SK-N-SH (cell line): ENCODE results near the gene UPF2. TPM values are rescaled to one million over a fixed set of nuclear protein-coding genes. Genes with fewer than 3 reads are reported as not detected.

ENCODE experiments used
- CTCF ChIA-PET: fragments of 300-600, 350-600 bp; formaldehyde crosslinking; extraction: SDS; loops from one replicate; lab custom pipeline; 2021; lab: Yijun Ruan, JAX
- POLR2A ChIA-PET: fragments of 350-600 bp; sonication (Branson Sonifier 250); formaldehyde crosslinking; extraction: SDS; loops from one replicate; lab custom pipeline; 2020; ENCODE audit warnings: antibody characterized with exemption, inconsistent platforms; lab: Yijun Ruan, JAX
- DNase-seq: peaks from one replicate; pipeline ENCODE4 v3.0.0; 2012
- H2AFZ ChIP-seq: fragments of 200-600 bp; sonication (generic); 2 replicates; pipeline ENCODE4 v1.8.1; 2016; ENCODE audit warnings: antibody characterized with exemption, mild to moderate bottlenecking, low read depth
- H3F3A ChIP-seq: fragments of 200-600 bp; sonication (generic); replicated peaks from 2 replicates; pipeline ENCODE3; 2016; ENCODE audit warnings: antibody characterized with exemption, mild to moderate bottlenecking; ENCODE audit not compliant: insufficient read depth
- H3K27ac ChIP-seq, 2 experiments: fragments of 200-500 bp in 1 of 2; fragments of 200-600 bp in 1 of 2; sonication (Bioruptor generic) in 1 of 2; sonication (generic), shearing (Covaris generic) in 1 of 2; 2 replicates each; pipeline versions ENCODE4 v1.5.1 to v1.6.1; 2014 to 2016; ENCODE audit warnings: low read depth in 2 of 2, inconsistent platforms in 1 of 2, low read length in 1 of 2, mild to moderate bottlenecking in 1 of 2, mixed read lengths in 1 of 2
- H3K27me3 ChIP-seq: fragments of 200-600 bp; sonication (generic), shearing (Covaris generic); 2 replicates; pipeline ENCODE4 v1.6.1; 2016; ENCODE audit warnings: mixed run types; ENCODE audit not compliant: insufficient read depth
- H3K36me3 ChIP-seq, 2 experiments: fragments of 200-500 bp in 1 of 2; fragments of 200-600 bp in 1 of 2; sonication (Bioruptor generic) in 1 of 2; sonication (generic) in 1 of 2; replicated peaks in 1 of 2; 2 replicates each; pipeline versions ENCODE3 to v1.5.1; 2014 to 2016; ENCODE audit warnings: low read length in 1 of 2, mild to moderate bottlenecking in 1 of 2; ENCODE audit not compliant: insufficient read depth in 2 of 2, control insufficient read depth in 1 of 2
- H3K4me1 ChIP-seq, 2 experiments: fragments of 200-500 bp in 1 of 2; fragments of 200-600 bp in 1 of 2; sonication (Bioruptor generic) in 1 of 2; sonication (generic), shearing (Covaris generic) in 1 of 2; 2 replicates each; pipeline versions ENCODE4 v1.5.1 to v1.6.1; 2014 to 2016; ENCODE audit warnings: low read depth in 1 of 2, low read length in 1 of 2, mixed run types in 1 of 2; ENCODE audit not compliant: insufficient read depth in 2 of 2, control insufficient read depth in 1 of 2
- H3K4me2 ChIP-seq: fragments of 200-600 bp; sonication (generic), shearing (Covaris generic); 2 replicates; pipeline ENCODE4 v1.6.1; 2017; ENCODE audit warnings: mixed run types
- H3K4me3 ChIP-seq, 2 experiments: fragments of 200-500 bp in 1 of 2; fragments of 200-600 bp in 1 of 2; sonication (Bioruptor generic) in 1 of 2; sonication (generic), shearing (Covaris generic) in 1 of 2; 2 replicates each; pipeline versions ENCODE4 v1.5.1 to v1.8.1; 2014 to 2016; ENCODE audit warnings: low read depth in 2 of 2, inconsistent platforms in 1 of 2, low read length in 1 of 2, mild to moderate bottlenecking in 1 of 2, mixed read lengths in 1 of 2, moderate library complexity in 1 of 2
- H3K79me2 ChIP-seq: fragments of 200-600 bp; sonication (generic); 2 replicates; pipeline ENCODE4 v1.8.1; 2017; ENCODE audit warnings: mild to moderate bottlenecking; ENCODE audit not compliant: insufficient read depth
- H3K9ac ChIP-seq: fragments of 200-600 bp; sonication (generic); 2 replicates; pipeline ENCODE4 v1.6.1; 2017; ENCODE audit warnings: mixed run types
- H3K9me2 ChIP-seq: fragments of 200-600 bp; sonication (generic); 2 replicates; pipeline ENCODE4 v1.6.1; 2017; ENCODE audit warnings: mixed run types
- H3K9me3 ChIP-seq: fragments of 200-600 bp; sonication (generic); 2 replicates; pipeline ENCODE4 v1.6.1; 2017; ENCODE audit warnings: mixed run types, mild to moderate bottlenecking, moderate library complexity
- H4K20me1 ChIP-seq: fragments of 200-600 bp; sonication (generic); 2 replicates; pipeline ENCODE4 v1.6.1; 2017; ENCODE audit warnings: mild to moderate bottlenecking, mixed run types; ENCODE audit not compliant: insufficient read depth
- EP300 ChIP-seq, 2 experiments: IDR thresholded peaks; 2 replicates each; pipeline versions ENCODE4 v1.4.0 to v1.6.1; 2012; ENCODE audit warnings: borderline replicate concordance in 1 of 2, low read depth in 1 of 2, low read length in 1 of 2
- EZH2phosphoT487 ChIP-seq: fragments of 200-600 bp; sonication (generic); IDR thresholded peaks from 2 replicates; pipeline ENCODE4 v1.6.1; 2017; ENCODE audit warnings: low read depth, mixed run types, mild to moderate bottlenecking, antibody characterized with exemption, moderate library complexity, borderline replicate concordance
- FOSL2 ChIP-seq: IDR thresholded peaks from 2 replicates; pipeline ENCODE4 v1.4.0; 2012; ENCODE audit warnings: low read depth, mild to moderate bottlenecking, moderate library complexity, borderline replicate concordance
- FOXJ3 ChIP-seq: sonication (generic); formaldehyde crosslinking; IDR thresholded peaks from 2 replicates; pipeline ENCODE4 v1.5.1; 2020; ENCODE audit warnings: mild to moderate bottlenecking, missing genetic modification reagents
- FOXM1 ChIP-seq: IDR thresholded peaks from 2 replicates; pipeline ENCODE4 v1.4.0; 2012; ENCODE audit warnings: low read depth, mild to moderate bottlenecking
- GATA2 ChIP-seq: sonication (generic); formaldehyde crosslinking; IDR thresholded peaks from 2 replicates; pipeline ENCODE4 v1.5.0; 2020; ENCODE audit warnings: mild to moderate bottlenecking, missing genetic modification reagents
- JUND ChIP-seq: IDR thresholded peaks from 2 replicates; pipeline ENCODE4 v1.4.0; 2012
- MXI1 ChIP-seq: IDR thresholded peaks from 2 replicates; pipeline ENCODE4 v1.6.1; 2012; ENCODE audit warnings: mild to moderate bottlenecking, low read depth, low read length, improper control_type of control experiment
- NRF1 ChIP-seq: IDR thresholded peaks from 2 replicates; pipeline ENCODE4 v1.6.1; 2012; ENCODE audit warnings: low read depth, mild to moderate bottlenecking, low read length
- RAD21 ChIP-seq: IDR thresholded peaks from 2 replicates; pipeline ENCODE4 v1.6.1; 2012; ENCODE audit warnings: mild to moderate bottlenecking, low read length
- RCOR1 ChIP-seq: fragments of 150-350 bp; IDR thresholded peaks from 2 replicates; pipeline ENCODE4 v1.6.1; 2017; ENCODE audit warnings: antibody characterized with exemption, low read length
- RFX5 ChIP-seq: IDR thresholded peaks from 2 replicates; pipeline ENCODE4 v1.6.1; 2012; ENCODE audit warnings: mild to moderate bottlenecking, improper control_type of control experiment, low read length
- SIN3A ChIP-seq: IDR thresholded peaks from 2 replicates; pipeline ENCODE4 v1.6.1; 2012; ENCODE audit warnings: low read depth, mild to moderate bottlenecking, low read length, moderate library complexity, borderline replicate concordance
- SMC3 ChIP-seq: IDR thresholded peaks from 2 replicates; pipeline ENCODE4 v1.6.1; 2012; ENCODE audit warnings: low read depth, low read length, improper control_type of control experiment
- TCF12 ChIP-seq: IDR thresholded peaks from 2 replicates; pipeline ENCODE4 v1.4.0; 2012
- YY1 ChIP-seq: IDR thresholded peaks from 2 replicates; pipeline ENCODE4 v1.4.0; 2012; ENCODE audit warnings: low read depth, mild to moderate bottlenecking
- WGBS: methylation state at CpG from one replicate; pipeline ENCODE4 v1.1.6; 2017; ENCODE audit warnings: low lambda C conversion rate; 5-methylcytosine and 5-hydroxymethylcytosine counted together
- polyA plus RNA-seq, 3 experiments: library from polyadenylated mRNA; depleted of rRNA; stranded (reverse); fragments of >200 nt; gene quantifications; 2 replicates each; pipeline ENCODE4 v1.2.3, GENCODE V29; 2012
- TF ChIP-seq, protein P1 (sequence below): IDR thresholded peaks from 2 replicates; pipeline ENCODE4 v1.4.0; 2012; ENCODE audit warnings: low read depth, borderline replicate concordance
- TF ChIP-seq, protein P2 (sequence below): IDR thresholded peaks from 2 replicates; pipeline ENCODE4 v1.4.0; 2012; ENCODE audit warnings: low read depth, borderline replicate concordance
- TF ChIP-seq, protein P3 (sequence below): IDR thresholded peaks from 2 replicates; pipeline ENCODE4 v1.6.1; 2012; ENCODE audit warnings: mild to moderate bottlenecking, low read depth, low read length, moderate library complexity
- TF ChIP-seq, protein P4 (sequence below): IDR thresholded peaks from 2 replicates; pipeline ENCODE4; 2012

UPF2 gene
- polyA plus RNA-seq, 1 of the 3 experiments (the other 2 are of a cell fraction): 4.7 TPM

DNA sequence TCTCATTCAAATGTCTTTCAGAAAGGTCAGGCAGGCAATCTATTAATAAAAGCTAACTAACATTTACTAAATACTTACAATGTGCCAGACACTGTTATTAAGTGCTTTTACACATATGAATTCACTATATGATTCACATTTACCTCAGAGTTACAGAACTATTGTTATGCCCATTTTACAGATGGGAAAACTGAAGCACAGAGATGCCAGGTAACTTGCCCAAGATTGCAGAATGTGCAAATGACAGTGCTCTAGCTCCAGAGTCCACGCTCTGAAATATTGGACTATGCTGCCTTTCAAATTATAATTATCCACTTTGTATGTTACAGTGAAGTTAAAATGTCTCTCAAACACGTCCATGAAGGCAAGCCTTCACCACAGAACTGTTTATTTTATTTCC lies 22.0 kb downstream of the UPF2 start:
- no peak overlapping the region for H3K4me2 ChIP-seq
- no peaks in the 10 kb centered on the region for H3K9me3 ChIP-seq
- no peak overlapping the region for H3K9ac ChIP-seq
- CTCF ChIA-PET: interaction anchor here (0.6 kb wide), 1 partner anchor 1190 kb away, joined by 4 read pairs; no protein-coding TSS in a partner anchor
- H3K27ac ChIP-seq: no peak overlapping the region
- H2AFZ ChIP-seq: no peak overlapping the region
- peaks cover 0 to 11% of the 10 kb centered on the region in 2 experiments; a peak in 1 of 4 replicates for H3K4me1 ChIP-seq
- peaks cover 3 to 16% of the 10 kb centered on the region in 2 experiments for H3K36me3 ChIP-seq
- POLR2A ChIA-PET: no interaction called here
- H3K9me2 ChIP-seq: no peaks in the 10 kb centered on the region
- H4K20me1 ChIP-seq: peaks cover 3% of the 10 kb centered on the region; the same call in 1 of the 2 replicates
- WGBS: 100% methylated on average over 2 of the region's 2 CpGs
- peaks cover 6% of the 10 kb centered on the region for H3F3A ChIP-seq
- no peak overlapping the region for H3K4me3 ChIP-seq
- no peaks in the 10 kb centered on the region for H3K27me3 ChIP-seq
- DNase-seq: no peak
- TF ChIP-seq RAD21 (no peak), SMC3 (no peak), SIN3A (no peak), NRF1 (no peak), EP300 (IDR thresholded peaks at IDR 0.05; ENCODE audit: borderline replicate concordance in 1 of 2, low read depth in 1 of 2, low read length in 1 of 2) (no peak)
- TF ChIP-seq, protein P1, sequence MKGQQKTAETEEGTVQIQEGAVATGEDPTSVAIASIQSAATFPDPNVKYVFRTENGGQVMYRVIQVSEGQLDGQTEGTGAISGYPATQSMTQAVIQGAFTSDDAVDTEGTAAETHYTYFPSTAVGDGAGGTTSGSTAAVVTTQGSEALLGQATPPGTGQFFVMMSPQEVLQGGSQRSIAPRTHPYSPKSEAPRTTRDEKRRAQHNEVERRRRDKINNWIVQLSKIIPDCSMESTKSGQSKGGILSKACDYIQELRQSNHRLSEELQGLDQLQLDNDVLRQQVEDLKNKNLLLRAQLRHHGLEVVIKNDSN: no peak
- TF ChIP-seq, protein P2, sequence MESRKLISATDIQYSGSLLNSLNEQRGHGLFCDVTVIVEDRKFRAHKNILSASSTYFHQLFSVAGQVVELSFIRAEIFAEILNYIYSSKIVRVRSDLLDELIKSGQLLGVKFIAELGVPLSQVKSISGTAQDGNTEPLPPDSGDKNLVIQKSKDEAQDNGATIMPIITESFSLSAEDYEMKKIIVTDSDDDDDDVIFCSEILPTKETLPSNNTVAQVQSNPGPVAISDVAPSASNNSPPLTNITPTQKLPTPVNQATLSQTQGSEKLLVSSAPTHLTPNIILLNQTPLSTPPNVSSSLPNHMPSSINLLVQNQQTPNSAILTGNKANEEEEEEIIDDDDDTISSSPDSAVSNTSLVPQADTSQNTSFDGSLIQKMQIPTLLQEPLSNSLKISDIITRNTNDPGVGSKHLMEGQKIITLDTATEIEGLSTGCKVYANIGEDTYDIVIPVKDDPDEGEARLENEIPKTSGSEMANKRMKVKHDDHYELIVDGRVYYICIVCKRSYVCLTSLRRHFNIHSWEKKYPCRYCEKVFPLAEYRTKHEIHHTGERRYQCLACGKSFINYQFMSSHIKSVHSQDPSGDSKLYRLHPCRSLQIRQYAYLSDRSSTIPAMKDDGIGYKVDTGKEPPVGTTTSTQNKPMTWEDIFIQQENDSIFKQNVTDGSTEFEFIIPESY: no peak
- TF ChIP-seq, protein P3, sequence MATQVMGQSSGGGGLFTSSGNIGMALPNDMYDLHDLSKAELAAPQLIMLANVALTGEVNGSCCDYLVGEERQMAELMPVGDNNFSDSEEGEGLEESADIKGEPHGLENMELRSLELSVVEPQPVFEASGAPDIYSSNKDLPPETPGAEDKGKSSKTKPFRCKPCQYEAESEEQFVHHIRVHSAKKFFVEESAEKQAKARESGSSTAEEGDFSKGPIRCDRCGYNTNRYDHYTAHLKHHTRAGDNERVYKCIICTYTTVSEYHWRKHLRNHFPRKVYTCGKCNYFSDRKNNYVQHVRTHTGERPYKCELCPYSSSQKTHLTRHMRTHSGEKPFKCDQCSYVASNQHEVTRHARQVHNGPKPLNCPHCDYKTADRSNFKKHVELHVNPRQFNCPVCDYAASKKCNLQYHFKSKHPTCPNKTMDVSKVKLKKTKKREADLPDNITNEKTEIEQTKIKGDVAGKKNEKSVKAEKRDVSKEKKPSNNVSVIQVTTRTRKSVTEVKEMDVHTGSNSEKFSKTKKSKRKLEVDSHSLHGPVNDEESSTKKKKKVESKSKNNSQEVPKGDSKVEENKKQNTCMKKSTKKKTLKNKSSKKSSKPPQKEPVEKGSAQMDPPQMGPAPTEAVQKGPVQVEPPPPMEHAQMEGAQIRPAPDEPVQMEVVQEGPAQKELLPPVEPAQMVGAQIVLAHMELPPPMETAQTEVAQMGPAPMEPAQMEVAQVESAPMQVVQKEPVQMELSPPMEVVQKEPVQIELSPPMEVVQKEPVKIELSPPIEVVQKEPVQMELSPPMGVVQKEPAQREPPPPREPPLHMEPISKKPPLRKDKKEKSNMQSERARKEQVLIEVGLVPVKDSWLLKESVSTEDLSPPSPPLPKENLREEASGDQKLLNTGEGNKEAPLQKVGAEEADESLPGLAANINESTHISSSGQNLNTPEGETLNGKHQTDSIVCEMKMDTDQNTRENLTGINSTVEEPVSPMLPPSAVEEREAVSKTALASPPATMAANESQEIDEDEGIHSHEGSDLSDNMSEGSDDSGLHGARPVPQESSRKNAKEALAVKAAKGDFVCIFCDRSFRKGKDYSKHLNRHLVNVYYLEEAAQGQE: no peak
- peaks cover 94% of the 10 kb centered on the region for H3K79me2 ChIP-seq

DNA sequence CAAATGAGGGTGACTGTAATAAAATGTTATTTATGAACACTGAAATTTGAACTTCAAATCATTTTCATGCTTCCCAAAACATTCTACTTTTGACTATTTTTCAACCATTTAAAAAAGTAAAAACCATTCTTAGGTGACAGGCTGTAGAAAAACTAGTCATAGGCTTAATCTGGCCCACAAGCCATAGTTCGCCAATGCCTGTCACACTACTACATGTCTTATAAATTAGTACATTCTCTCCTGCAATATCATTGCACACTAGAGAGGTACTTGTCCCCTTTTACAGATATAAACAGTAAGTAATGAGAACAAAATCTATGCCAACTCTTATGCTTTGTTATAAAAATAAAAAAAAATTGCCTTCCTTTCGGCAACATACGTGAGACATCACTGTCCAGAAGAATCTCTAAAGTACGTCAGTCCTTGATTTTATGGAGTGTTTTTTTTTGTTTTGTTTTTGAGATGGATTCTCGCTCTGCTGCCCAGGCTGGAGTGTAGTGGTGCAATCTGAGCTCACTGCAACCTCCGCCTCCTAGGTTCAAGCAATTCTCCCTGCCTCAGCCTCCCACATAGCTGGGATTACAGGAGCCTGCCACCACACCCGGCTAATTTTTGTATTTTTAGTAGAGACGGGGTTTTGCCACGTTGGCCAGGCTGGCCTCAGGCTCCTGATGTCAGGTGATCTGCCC lies 23.2 kb downstream of the UPF2 start:
- Histone ChIP-seq H3K4me2 (no peak overlapping the region), H3K9me2 (no peaks in the 10 kb centered on the region), H3K27me3 (no peaks in the 10 kb centered on the region), H3K4me1 (peaks cover 0 to 11% of the 10 kb centered on the region in 2 experiments; a peak in 1 of 4 replicates), H4K20me1 (peaks cover 3% of the 10 kb centered on the region; the same call in 1 of the 2 replicates), H3K79me2 (peaks cover 94% of the 10 kb centered on the region), H3K27ac (peak overlapping the region; percentile 4 to 39; a peak in 3 of 4 replicates), H3F3A (peaks cover 9% of the 10 kb centered on the region), H3K4me3 (no peak overlapping the region), H2AFZ (no peak overlapping the region)
- ChIA-PET CTCF (no interaction called here), POLR2A (no interaction called here)
- 92% methylated on average over 9 of the region's 9 CpGs for WGBS
- no peak for TF ChIP-seq SMC3
- no peak for TF ChIP-seq EP300 (IDR thresholded peaks at IDR 0.05; ENCODE audit: borderline replicate concordance in 1 of 2, low read depth in 1 of 2, low read length in 1 of 2)
- TF ChIP-seq, protein P4, sequence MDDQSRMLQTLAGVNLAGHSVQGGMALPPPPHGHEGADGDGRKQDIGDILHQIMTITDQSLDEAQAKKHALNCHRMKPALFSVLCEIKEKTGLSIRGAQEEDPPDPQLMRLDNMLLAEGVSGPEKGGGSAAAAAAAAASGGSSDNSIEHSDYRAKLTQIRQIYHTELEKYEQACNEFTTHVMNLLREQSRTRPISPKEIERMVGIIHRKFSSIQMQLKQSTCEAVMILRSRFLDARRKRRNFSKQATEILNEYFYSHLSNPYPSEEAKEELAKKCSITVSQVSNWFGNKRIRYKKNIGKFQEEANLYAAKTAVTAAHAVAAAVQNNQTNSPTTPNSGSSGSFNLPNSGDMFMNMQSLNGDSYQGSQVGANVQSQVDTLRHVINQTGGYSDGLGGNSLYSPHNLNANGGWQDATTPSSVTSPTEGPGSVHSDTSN: no peak
- TF ChIP-seq EZH2phosphoT487: no peak
- TF ChIP-seq TCF12: no peak
- TF ChIP-seq MXI1: no peak
- no peak for TF ChIP-seq JUND
- no peak for TF ChIP-seq YY1
- TF ChIP-seq FOSL2: no peak
- TF ChIP-seq GATA2: no peak
- no peak for TF ChIP-seq FOXJ3
- TF ChIP-seq RFX5: no peak
- TF ChIP-seq RCOR1: no peak
- no peak for TF ChIP-seq FOXM1
- TF ChIP-seq, all 33 proteins: peak for 0
- H3K9me3 ChIP-seq: no peaks in the 10 kb centered on the region
- peaks cover 3 to 18% of the 10 kb centered on the region in 2 experiments for H3K36me3 ChIP-seq
- H3K9ac ChIP-seq: no peak overlapping the region
- no peak for DNase-seq
